22Rv1 (cell line): Measurements from ENCODE around the gene CRYBB3.
A peak's percentile ranks its signal among the peaks of the same experiment; 100 is the strongest.

Source experiments
- CTCF ChIP-seq: fragments of 450-650 bp; IDR thresholded peaks from 2 replicates; pipeline ENCODE4 v1.5.1; 2017; ENCODE audit warnings: mild to moderate bottlenecking
- ZFX ChIP-seq: fragments of 450-650 bp; IDR thresholded peaks from 2 replicates; pipeline ENCODE4 v1.6.1; 2017; ENCODE audit warnings: antibody characterized with exemption, borderline replicate concordance

DNA sequence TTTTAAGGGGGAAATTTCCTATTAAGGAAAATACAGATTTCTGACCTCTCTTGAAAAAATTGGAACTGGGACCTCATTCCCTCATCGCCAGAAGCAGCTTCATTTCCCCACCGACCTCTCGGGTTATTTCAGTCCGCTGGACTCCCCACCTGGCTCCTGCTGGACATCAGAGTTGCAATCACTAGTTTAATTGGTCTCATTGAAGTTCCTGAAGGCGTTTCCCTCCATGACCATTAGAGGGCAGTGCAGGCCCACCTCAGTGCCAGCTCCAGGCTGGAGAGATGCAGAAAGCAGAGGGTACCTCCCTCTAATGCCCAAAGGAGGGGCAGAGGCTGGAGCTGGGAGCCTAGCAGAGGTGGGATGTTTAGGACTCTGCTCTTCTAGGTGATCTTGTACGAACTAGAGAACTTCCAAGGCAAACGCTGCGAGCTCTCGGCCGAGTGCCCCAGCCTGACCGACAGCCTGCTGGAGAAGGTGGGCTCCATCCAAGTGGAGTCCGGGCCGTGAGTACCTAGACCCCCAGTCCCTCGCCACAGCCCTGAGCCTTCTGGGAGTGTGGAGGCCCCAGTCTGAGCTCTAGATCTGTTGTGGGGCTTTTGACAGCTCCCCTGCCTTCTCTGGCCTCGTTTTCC, 2.7 kb downstream of the CRYBB3 start:
- TF ChIP-seq ZFX: no peak
- peak; percentile 96 for TF ChIP-seq CTCF
